ENCODE results near the gene FGFR3. TPM values are rescaled to one million over a fixed set of nuclear protein-coding genes. Genes with fewer than 3 reads are reported as not detected.

Gene FGFR3
- total and polyA plus RNA-seq, 9 of the 15 experiments (the other 6 are each of a cell fraction or from before 2014, with no cell fraction given): 1.2 to 60.4 (median 12.7) TPM

GRCh38 chr4:1784789-1785591 is 8.1 kb upstream of the FGFR3 start (continued):
- no peak for TF ChIP-seq ZBTB5 (IDR thresholded peaks at IDR 0.05)
- no peak for TF ChIP-seq MXD1 (CRISPR knock-in tag; IDR thresholded peaks at IDR 0.05; ENCODE audit: borderline replicate concordance, poor library complexity, severe bottlenecking)
- peak; percentile 89 for TF ChIP-seq HNRNPL (IDR thresholded peaks at IDR 0.05; ENCODE audit: low read depth, low read length)
- no peak for TF ChIP-seq TARDBP (IDR thresholded peaks at IDR 0.05)
- no peak for TF ChIP-seq CTCFL (IDR thresholded peaks at IDR 0.05; ENCODE audit: borderline replicate concordance, insufficient read depth, low read depth, low read length, poor library complexity, severe bottlenecking)
- TF ChIP-seq LCOR (CRISPR knock-in tag; IDR thresholded peaks at IDR 0.05): no peak
- TF ChIP-seq CXXC5 (CRISPR knock-in tag; IDR thresholded peaks at IDR 0.05): peak; percentile 92
- peak; percentile 35; the same call in 1 of the 2 replicates for TF ChIP-seq CEBPG (CRISPR knock-in tag; IDR thresholded peaks at IDR 0.05)
- no peak for TF ChIP-seq CEBPG (tag; conservative IDR thresholded peaks at IDR 0.05 in 1 of 2, IDR thresholded peaks at IDR 0.05 in 1 of 2)
- TF ChIP-seq HDAC6 (IDR thresholded peaks at IDR 0.05; ENCODE audit: low read depth, low read length): no peak
- peak; percentile 58 for TF ChIP-seq ZBTB17 (CRISPR knock-in tag; IDR thresholded peaks at IDR 0.05)
- peak; percentile 61 for TF ChIP-seq ELF4 (CRISPR knock-in tag; IDR thresholded peaks at IDR 0.05)
- TF ChIP-seq TRIM25 (IDR thresholded peaks at IDR 0.05; ENCODE audit: borderline replicate concordance): no peak; the same call in 1 of the 2 replicates
- no peak for TF ChIP-seq HNRNPUL1 (IDR thresholded peaks at IDR 0.05; ENCODE audit: low read length)
- TF ChIP-seq PHTF2 (CRISPR knock-in tag; IDR thresholded peaks at IDR 0.05): no peak
- no peak for TF ChIP-seq POLR3A (IDR thresholded peaks at IDR 0.05; ENCODE audit: borderline replicate concordance, extremely low read depth, insufficient read depth, insufficient read length)
- TF ChIP-seq KLF10 (CRISPR knock-in tag; IDR thresholded peaks at IDR 0.05): no peak
- no peak for TF ChIP-seq SREBF2 (CRISPR knock-in tag; IDR thresholded peaks at IDR 0.05)
- no peak for TF ChIP-seq FOS (IDR thresholded peaks at IDR 0.05; ENCODE audit: extremely low read depth, insufficient read length)
- no peak for TF ChIP-seq U2AF1 (optimal IDR thresholded peaks at IDR 0.05; ENCODE audit: low read depth, low read length)
